ENCODE data around the gene CAMK1D.

DNA sequence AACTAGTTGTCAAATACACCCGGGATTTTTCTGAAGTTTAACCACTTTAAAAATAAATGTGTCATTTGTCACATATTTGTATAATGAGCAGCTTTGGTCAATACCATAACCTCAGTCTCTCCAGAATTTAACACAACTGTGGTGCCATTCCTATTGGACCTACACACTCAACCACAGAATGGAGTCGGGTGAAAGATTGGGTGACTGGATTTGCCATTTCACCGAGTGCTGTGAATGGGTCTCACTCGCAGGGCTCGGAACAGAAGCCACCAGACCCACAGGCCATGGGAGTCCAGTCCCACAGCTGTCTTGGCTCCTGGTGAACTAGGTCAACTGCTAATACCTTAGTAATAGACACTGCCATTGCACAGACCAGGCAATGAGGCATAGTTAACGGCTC is 353.8 kb downstream of the CAMK1D start:
- TF ChIP-seq POLR2A (IDR thresholded peaks at IDR 0.05; ENCODE audit: low read length) (no peak), PHF8 (IDR thresholded peaks at IDR 0.05; ENCODE audit: borderline replicate concordance, low read depth) (no peak), CBX8 (IDR thresholded peaks at IDR 0.05) (no peak), EP300 (IDR thresholded peaks at IDR 0.05) (no peak), RFX5 (IDR thresholded peaks at IDR 0.05) (no peak), KDM5A (IDR thresholded peaks at IDR 0.05) (no peak)
- TF ChIP-seq, protein P1, sequence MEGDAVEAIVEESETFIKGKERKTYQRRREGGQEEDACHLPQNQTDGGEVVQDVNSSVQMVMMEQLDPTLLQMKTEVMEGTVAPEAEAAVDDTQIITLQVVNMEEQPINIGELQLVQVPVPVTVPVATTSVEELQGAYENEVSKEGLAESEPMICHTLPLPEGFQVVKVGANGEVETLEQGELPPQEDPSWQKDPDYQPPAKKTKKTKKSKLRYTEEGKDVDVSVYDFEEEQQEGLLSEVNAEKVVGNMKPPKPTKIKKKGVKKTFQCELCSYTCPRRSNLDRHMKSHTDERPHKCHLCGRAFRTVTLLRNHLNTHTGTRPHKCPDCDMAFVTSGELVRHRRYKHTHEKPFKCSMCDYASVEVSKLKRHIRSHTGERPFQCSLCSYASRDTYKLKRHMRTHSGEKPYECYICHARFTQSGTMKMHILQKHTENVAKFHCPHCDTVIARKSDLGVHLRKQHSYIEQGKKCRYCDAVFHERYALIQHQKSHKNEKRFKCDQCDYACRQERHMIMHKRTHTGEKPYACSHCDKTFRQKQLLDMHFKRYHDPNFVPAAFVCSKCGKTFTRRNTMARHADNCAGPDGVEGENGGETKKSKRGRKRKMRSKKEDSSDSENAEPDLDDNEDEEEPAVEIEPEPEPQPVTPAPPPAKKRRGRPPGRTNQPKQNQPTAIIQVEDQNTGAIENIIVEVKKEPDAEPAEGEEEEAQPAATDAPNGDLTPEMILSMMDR (IDR thresholded peaks at IDR 0.05), result no peak
